TTC549 (cell line): ENCODE measurements around the gene PLA2G2F.

ENCODE experiments used
- FAIRE-seq: peaks from 2 replicates; lab custom pipeline; 2012; peaks lifted over from hg19 to GRCh38; lab: Jason Lieb, UNC

Gene PLA2G2F

DNA sequence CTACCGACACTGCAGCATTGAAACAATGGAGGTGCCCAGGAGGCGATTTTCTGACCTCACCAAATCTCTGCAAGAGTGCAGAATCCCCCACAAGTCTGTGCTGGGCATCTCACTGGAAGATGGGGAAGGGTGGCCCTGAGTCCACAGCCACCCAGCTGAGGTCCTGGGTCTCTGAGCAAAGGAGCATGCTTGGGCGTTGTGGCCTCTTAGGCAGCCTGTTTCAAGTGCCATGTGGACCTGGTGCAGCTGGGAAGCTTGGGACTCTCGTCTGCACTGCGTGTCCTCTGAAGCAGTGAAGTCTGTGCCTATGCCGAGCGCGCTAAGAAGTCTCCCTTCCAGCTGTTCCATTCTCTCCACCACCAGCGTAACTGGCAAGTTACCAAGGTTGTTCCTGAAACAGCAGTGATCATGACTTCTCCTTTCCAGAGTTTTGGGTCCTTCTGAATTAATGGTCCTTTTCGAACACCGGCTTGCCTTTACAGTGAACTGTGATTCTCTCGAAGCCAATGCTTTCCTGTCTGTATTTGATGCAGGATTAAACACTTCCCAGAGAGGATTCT is 52.2 kb downstream of the PLA2G2F start:
- FAIRE-seq = no peak

DNA sequence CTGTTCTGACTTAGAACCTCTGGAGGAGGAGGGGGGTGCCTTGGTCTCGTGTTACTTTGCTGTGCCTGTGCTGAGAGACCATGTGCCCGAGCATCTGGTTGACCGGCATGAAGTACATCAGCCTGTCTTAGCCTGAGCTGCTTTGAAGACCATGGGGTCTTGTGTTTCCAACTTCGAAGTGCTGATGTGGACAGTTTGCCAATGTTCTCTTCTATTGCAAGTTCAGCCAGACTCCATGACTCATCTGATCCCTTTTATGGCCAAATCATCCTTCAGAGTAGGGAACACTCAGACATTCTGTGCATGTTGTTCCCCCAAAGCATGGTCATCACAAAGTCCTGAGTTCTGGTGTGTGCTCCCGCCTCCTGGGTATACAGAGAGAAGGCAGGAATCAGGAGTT is 53.2 kb downstream of the PLA2G2F start:
- no peak for FAIRE-seq

DNA sequence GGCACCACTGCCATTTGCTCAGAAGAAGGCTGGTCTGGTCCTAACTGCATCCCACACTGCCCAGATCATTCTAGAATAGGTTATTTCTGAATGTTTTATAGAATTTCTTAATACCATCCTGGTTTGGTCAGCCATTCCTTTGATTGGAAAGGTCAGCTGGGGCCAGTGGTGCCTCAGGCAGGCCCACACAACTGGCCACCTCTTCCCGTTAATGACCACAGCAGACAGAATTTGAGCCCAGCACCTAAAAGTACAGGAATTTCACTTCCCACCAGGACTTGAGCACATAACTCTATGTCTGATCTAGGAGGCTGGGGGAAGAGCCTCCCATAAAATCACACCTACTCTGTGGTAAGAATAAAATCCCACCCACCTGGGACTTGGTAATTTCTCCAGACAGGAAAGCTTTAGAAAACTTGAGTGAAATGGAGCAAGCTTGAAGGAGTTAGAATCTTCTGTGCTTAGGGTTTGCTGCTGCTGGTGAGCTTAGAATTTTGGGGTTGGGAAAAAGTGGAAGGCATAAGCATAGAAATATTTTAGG is 53.8 kb downstream of the PLA2G2F start:
- FAIRE-seq = no peak

DNA sequence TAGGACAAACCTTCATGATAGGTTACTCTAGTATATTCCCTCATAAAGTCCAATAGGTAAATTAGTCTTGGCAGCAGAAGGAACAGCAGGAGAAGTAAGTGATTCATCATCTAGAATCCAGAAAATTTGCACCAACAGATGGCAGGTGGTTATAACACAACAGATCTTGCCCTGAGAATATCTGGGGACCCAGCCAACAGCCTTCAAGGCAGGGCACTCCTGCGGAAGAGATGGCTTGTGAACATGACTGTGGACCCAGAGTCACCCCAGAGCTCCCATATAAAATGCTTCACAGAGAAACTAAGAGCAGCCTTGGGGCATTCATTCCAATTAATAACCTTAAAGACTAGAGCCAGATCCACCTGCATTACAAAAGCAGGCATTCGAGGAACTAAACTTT is 55.1 kb downstream of the PLA2G2F start:
- FAIRE-seq = no peak

DNA sequence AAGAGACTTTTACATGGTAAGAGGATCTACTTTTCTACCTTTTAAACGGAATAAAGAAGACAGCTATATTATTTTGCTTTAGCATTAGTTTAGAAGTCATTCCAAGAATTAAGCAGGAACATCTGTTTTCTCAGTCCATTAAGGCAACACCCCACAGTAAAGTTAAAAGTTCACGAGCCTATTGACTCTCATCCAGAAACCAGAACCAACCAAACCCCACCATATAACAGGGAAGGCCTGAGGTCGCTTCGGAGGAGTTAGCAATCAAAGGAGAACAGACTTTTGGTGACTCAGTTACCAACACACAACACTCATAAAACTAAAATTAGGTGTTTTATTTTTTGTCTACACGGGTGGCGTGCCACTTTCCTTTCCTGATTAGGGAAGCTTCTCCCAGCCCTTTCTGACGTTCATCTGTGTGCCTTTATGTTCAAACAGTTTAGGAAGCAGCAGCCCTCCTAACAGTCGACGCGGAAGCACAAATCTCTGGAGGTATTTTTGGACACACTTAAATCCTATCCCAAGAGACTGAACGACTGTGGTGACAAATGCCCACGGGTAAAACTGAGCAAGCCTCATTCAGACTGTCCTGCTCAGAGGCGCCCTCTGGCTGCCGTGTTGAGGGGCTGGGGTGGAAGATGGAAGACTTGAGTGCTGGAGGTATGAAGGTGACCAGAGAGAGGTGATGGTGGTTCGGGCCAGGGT is 55.8 kb downstream of the PLA2G2F start:
- FAIRE-seq = no peak

DNA sequence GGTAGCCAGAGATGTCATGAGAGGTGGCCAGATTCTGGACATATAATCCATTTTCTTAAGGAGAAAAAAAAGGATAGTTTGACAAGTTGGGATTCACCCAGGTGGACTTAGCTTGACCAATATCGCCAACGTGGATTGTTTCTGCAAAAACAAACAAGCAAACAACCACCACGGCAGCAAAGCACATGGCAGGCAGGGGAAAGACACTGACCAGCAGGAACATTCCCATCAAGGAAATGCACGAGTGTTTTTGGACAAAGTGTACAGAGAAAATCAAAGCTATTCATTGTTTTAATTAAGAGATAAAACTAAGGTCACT is 56.3 kb downstream of the PLA2G2F start:
- no peak for FAIRE-seq

DNA sequence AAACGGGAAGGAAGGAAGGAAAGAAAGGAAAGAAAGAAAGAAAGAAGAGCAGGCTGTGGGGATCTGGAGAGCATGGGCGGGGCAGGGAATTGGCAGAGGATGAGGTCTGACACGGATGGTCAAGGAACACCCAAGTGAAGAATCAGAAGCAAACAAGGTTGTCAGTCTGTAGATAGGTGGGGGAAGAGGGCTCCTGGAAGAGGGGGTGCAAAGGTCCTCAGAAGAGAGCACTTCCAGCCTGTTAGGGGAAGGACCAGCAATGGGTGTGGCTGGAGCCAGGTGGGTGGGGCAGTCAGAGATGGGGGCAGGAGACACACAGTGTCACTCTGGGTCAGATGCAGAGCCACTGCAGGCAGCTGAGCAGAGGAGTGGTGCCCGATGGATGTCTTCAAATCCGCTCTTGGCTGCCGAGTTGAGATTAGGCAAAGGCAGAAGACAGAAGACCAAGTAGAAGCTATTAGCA is 58.2 kb downstream of the PLA2G2F start:
- no peak for FAIRE-seq

DNA sequence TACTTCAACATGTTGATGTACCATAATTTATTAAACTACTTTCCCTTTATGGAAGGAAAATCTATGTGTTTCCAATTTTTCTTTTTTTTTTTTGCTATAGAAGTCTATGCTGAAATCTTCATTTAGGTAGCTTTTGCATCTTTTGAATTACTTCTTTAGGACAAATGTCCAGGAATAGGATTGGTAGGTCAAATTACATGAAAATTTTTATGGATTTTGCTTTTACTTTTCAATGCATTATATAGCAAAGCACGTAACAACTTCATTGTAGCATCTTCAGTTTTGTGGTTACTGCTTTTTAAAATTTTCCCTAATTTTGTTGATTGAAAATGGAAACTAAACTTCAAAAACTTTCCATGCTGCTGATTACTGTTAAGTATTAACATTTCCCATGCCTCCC is 59.2 kb downstream of the PLA2G2F start:
- no peak for FAIRE-seq

DNA sequence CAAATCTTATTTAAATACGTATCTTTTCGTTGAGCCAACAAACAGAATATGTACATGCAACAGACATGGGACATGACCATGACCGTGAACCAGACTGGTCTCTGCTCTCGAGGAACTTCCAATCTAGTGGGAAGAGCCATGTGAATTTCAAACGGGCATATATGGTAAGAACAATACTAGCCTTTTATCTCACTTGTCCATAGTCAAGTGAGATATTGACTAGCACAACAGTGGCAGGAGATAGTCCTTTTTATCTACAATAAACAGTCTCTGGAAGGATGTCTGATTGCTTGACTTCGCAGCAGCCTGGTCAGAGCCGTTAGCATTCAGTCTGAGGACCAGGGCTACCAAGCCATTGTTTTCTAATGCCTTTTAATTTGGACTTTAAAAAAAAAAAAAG is 59.8 kb downstream of the PLA2G2F start:
- FAIRE-seq = no peak

DNA sequence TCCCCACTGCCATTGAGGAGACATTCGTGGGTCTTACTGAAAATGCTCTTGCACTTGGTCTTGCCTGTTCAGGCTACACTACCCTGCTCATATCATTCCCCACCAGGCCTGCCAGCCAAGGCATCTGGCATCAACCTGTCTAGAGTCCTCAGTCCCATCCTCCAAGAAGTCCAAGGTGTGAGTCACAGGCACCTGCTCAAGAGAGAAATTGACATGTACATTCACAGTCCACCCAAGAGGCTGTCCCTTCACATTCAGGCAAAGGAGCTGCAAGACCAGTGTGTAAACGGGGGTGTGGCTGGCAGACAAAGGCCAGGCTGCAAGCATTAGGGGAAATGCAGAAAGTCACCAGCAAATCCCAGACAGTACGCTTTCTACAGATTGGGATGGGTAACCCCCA is 60.3 kb downstream of the PLA2G2F start:
- FAIRE-seq = no peak

DNA sequence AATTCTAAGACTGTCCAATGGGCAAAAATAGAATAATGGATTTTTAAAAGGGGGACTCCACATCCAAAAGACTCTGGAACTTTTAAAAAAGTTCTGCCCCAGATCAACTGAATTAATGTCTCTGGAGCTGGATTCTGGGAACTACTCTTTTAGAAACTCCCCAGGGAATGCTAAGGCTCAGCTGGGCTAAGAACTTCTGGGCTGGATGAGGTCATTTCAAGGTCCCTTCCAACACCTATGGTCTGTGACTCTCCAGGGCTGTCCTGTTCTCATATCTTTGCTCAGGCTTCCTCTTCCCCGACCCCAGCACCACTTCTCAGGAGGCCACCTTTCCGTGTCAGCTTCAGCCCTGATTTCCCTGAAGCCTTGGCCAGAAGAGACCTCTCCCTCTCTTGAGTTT is 60.7 kb downstream of the PLA2G2F start:
- FAIRE-seq = no peak
